ENCODE measurements around the gene LSM14A. TPM values are rescaled to one million over a fixed set of nuclear protein-coding genes. Genes with fewer than 3 reads are reported as not detected.

LSM14A gene
- total and polyA plus RNA-seq, 2 of the 8 experiments (the other 6 are each of a cell fraction or from before 2014, with no cell fraction given) = 117 to 195 TPM

- Histone ChIP-seq H3K79me2 (ENCODE audit: control insufficient read depth in 1 of 2, insufficient read depth in 2 of 2, low read length in 2 of 2) (peaks cover 0 to 45% of the 10 kb centered on the region in 2 experiments; a peak in 2 of 4 replicates), H3K27ac (ENCODE audit: low read depth, low read length) (peak overlapping the region; percentile 11; the same call in 1 of the 2 replicates)
- no peak for DNase-seq (ENCODE audit: low read depth in 1 of 2, low spot score in 2 of 2)
Measured at GRCh38 chr19:34269968-34270621, 97.8 kb downstream of the LSM14A start.

More at GRCh38 chr19:34269968-34270621, 97.8 kb downstream of the LSM14A start:
- no peaks in the 10 kb centered on the region for H3K23me2 ChIP-seq (ENCODE audit: low read depth, low read length)
- TF ChIP-seq TEAD4 (IDR thresholded peaks at IDR 0.05; ENCODE audit: low read depth, low read length) (0 out of 2 replicates have a peak, but pooled peaks have one; percentile 14), RXRA (IDR thresholded peaks at IDR 0.05; ENCODE audit: insufficient read depth, low read depth, low read length) (no peak)
- no peak overlapping the region for H4K5ac ChIP-seq (ENCODE audit: insufficient read length, low read depth, low read length)
- H4K8ac ChIP-seq (ENCODE audit: extremely low read depth, insufficient read depth, low read length) = no peak overlapping the region
- peak overlapping the region in 1 of 2 experiments; percentile 9; a peak in 2 of 4 replicates for H3K4me2 ChIP-seq (ENCODE audit: insufficient read depth in 1 of 2, low read depth in 2 of 2, low read length in 2 of 2)
- FAIRE-seq = no peak
- no peak overlapping the region for H2BK20ac ChIP-seq (ENCODE audit: low read length)
- H4K91ac ChIP-seq (replicated peaks; ENCODE audit: insufficient read length, low read length) = no peak overlapping the region
- H3K27me3 ChIP-seq (replicated peaks in 1 of 4; ENCODE audit: control insufficient read depth in 3 of 4, extremely low read depth in 1 of 4, insufficient read depth in 3 of 4, low read length in 3 of 4) = no peaks in the 10 kb centered on the region
- H3K36me3 ChIP-seq (ENCODE audit: control insufficient read depth in 2 of 4, insufficient read depth in 4 of 4, low read length in 3 of 4) = no peaks in the 10 kb centered on the region
- no peak overlapping the region for H3K23ac ChIP-seq (ENCODE audit: insufficient read length)
- H4K20me1 ChIP-seq (replicated peaks in 1 of 2; ENCODE audit: control insufficient read depth in 1 of 2, insufficient read depth in 2 of 2, low read length in 2 of 2) = peaks cover 2 to 7% of the 10 kb centered on the region in 2 experiments
- H2BK12ac ChIP-seq (ENCODE audit: low read depth, low read length) = no peak overlapping the region
- H3K4me1 ChIP-seq (replicated peaks in 1 of 4; ENCODE audit: control insufficient read depth in 3 of 4, insufficient read depth in 4 of 4, low read length in 3 of 4) = peaks cover 0 to 10% (median 6%) of the 10 kb centered on the region in 4 experiments; a peak in 5 of 7 replicates
- no peak overlapping the region for H2BK15ac ChIP-seq (ENCODE audit: low read length)
- H2BK120ac ChIP-seq (replicated peaks; ENCODE audit: low read depth, low read length) = no peak overlapping the region
- no peak overlapping the region for H3K9ac ChIP-seq (replicated peaks in 1 of 4; ENCODE audit: extremely low read depth in 1 of 4, low read depth in 3 of 4, low read length in 3 of 4)
- H3K18ac ChIP-seq (ENCODE audit: extremely low read depth, low read length) = peak overlapping the region; percentile 66; the same call in 1 of the 2 replicates
- no peak overlapping the region for H3K4ac ChIP-seq (replicated peaks; ENCODE audit: insufficient read length, low read depth, low read length)
- H3K79me1 ChIP-seq (ENCODE audit: low read depth, low read length) = peaks cover 2% of the 10 kb centered on the region; the same call in 1 of the 2 replicates
- H3K56ac ChIP-seq (replicated peaks; ENCODE audit: insufficient read length, low read depth, low read length) = no peak overlapping the region
- no peak overlapping the region for H2AFZ ChIP-seq (ENCODE audit: low read length)
- CTCF ChIA-PET (ENCODE audit: partially characterized antibody) = interaction anchor here (0.9 to 3.7 kb wide), 5 partner anchors 8 to 68 kb away, joined by 4 to 14 read pairs (median 5); no protein-coding TSS in a partner anchor
- no peak overlapping the region for H3K4me3 ChIP-seq (ENCODE audit: extremely low read depth in 1 of 4, insufficient read depth in 2 of 4, low read depth in 3 of 4, low read length in 4 of 4)
- POLR2A ChIA-PET (ENCODE audit: partially characterized antibody) = interaction anchor here (1.1 to 1.4 kb wide), 2 partner anchors 9 to 96 kb away, joined by 3 to 6 read pairs; no protein-coding TSS in a partner anchor
- peak overlapping the region; percentile 37 for H2BK5ac ChIP-seq (ENCODE audit: low read depth, low read length)
- H3K9me3 ChIP-seq (ENCODE audit: insufficient read depth in 2 of 2, low read depth in 1 of 2, low read length in 1 of 2) = no peaks in the 10 kb centered on the region
- no peak overlapping the region for H3K14ac ChIP-seq (ENCODE audit: insufficient read length)
- 77% methylated on average over 5 of the region's 5 CpGs; no CpG with 5 or more reads in 1 of the 2 experiments for WGBS, 2 experiments (ENCODE audit: extremely low coverage in 1 of 2, insufficient coverage in 1 of 2, insufficient read length in 1 of 2, insufficient replicate concordance in 2 of 2, low coverage in 1 of 2, low lambda C conversion rate in 2 of 2, missing lambda C conversion rate in 1 of 2)
- H2AK5ac ChIP-seq (ENCODE audit: low read depth, low read length) = no peak overlapping the region
